HEK293 (cell line): ENCODE data around the gene ZNF292.

ENCODE experiments used
- OSR2 ChIP-seq: fragments of 450-650 bp; formaldehyde crosslinking; IDR thresholded peaks from 2 replicates; pipeline ENCODE4 v1.5.1; 2016; ENCODE audit warnings: missing biosample characterization, missing genetic modification characterization
- TCF7L2 ChIP-seq: IDR thresholded peaks from 2 replicates; pipeline ENCODE4 v1.6.1; 2011; ENCODE audit warnings: low read depth, mild to moderate bottlenecking, inconsistent platforms, low read length, moderate library complexity, borderline replicate concordance
- TF ChIP-seq, protein P1 (sequence below): fragments of 450-650 bp; formaldehyde crosslinking; IDR thresholded peaks from 2 replicates; pipeline ENCODE4 v1.5.1; 2016; ENCODE audit warnings: missing biosample characterization, missing genetic modification characterization

DNA sequence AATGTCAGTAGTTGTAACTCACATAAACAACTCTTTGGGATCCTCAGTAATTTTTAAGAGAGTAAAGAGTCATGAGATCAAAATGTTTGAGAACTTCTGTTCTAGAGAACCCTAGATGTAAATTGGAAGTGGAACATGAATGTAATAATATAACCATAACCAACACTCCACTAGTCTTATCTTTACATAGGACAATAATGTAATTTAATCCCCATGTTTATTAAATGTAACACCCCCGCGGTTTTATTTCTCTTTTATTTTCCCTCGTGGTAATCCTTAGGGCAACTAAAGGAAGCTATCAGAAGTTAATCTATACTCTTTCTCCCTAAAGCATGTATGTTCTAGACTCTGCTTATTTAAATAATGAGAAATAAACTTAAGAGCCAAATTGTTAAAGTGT, 54.4 kb downstream of the ZNF292 start:
- TF ChIP-seq, protein P1, sequence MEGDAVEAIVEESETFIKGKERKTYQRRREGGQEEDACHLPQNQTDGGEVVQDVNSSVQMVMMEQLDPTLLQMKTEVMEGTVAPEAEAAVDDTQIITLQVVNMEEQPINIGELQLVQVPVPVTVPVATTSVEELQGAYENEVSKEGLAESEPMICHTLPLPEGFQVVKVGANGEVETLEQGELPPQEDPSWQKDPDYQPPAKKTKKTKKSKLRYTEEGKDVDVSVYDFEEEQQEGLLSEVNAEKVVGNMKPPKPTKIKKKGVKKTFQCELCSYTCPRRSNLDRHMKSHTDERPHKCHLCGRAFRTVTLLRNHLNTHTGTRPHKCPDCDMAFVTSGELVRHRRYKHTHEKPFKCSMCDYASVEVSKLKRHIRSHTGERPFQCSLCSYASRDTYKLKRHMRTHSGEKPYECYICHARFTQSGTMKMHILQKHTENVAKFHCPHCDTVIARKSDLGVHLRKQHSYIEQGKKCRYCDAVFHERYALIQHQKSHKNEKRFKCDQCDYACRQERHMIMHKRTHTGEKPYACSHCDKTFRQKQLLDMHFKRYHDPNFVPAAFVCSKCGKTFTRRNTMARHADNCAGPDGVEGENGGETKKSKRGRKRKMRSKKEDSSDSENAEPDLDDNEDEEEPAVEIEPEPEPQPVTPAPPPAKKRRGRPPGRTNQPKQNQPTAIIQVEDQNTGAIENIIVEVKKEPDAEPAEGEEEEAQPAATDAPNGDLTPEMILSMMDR (tag by site-specific recombination): no peak
- TF ChIP-seq TCF7L2 (no peak), OSR2 (tag by site-specific recombination) (no peak)
